K562 (cell line): Measurements from ENCODE around the gene XPR1. TPM values are rescaled to one million over a fixed set of nuclear protein-coding genes. Genes with fewer than 3 reads are reported as not detected.

ENCODE experiments used
- CGGBP1 ChIP-seq: fragments of 250-450 bp; sonication (Bioruptor Pico); IDR thresholded peaks from 2 replicates; pipeline ENCODE4 v1.9.0; 2021; ENCODE audit warnings: mild to moderate bottlenecking
- CHD4 ChIP-seq: fragments of 200-600 bp; sonication (generic); IDR thresholded peaks from 3 replicates; pipeline ENCODE4 v1.6.1; 2012; ENCODE audit warnings: low read depth, mild to moderate bottlenecking, mixed read lengths, low read length, inconsistent platforms; ENCODE audit not compliant: insufficient read depth, insufficient replicate concordance, poor library complexity, severe bottlenecking
- CXXC5 ChIP-seq: fragments of 250-450 bp; sonication (Bioruptor Pico); IDR thresholded peaks from 2 replicates; pipeline ENCODE4 v1.8.0; 2022; ENCODE audit warnings: inconsistent platforms, mild to moderate bottlenecking, moderate library complexity
- FOSL1 ChIP-seq: fragments of 200-800 bp; sonication (Bioruptor generic); conservative IDR thresholded peaks from 2 replicates; pipeline ENCODE4 v1.6.1; 2016; ENCODE audit warnings: missing genetic modification characterization, missing compliant biosample characterization
- MYBL2 ChIP-seq, 2 experiments: fragments of 450-650 bp in 1 of 2; sonication (generic) in 1 of 2; formaldehyde crosslinking in 1 of 2; IDR thresholded peaks; 2 replicates each; pipeline versions ENCODE4 v1.6.1 to v1.8.1; 2017 to 2022; ENCODE audit warnings: borderline replicate concordance in 1 of 2, inconsistent platforms in 1 of 2, low read depth in 1 of 2, mild to moderate bottlenecking in 1 of 2, missing genetic modification reagents in 1 of 2, moderate library complexity in 1 of 2
- NCOA6 ChIP-seq: fragments of 450-650 bp; IDR thresholded peaks from 2 replicates; pipeline ENCODE4 v1.6.1; 2017; ENCODE audit warnings: mild to moderate bottlenecking
- NR2C1 ChIP-seq, 2 experiments: fragments of 450-650 bp; IDR thresholded peaks; 2 replicates each; pipeline ENCODE4 v1.6.1; 2017; ENCODE audit warnings: mild to moderate bottlenecking in 2 of 2, antibody characterized with exemption in 1 of 2, inconsistent platforms in 1 of 2, missing compliant biosample characterization in 1 of 2, missing genetic modification characterization in 1 of 2
- PATZ1 ChIP-seq: fragments of 250-450 bp; sonication (Bioruptor Pico); IDR thresholded peaks from 2 replicates; pipeline ENCODE4 v1.5.0; 2020; ENCODE audit warnings: mild to moderate bottlenecking, borderline replicate concordance
- RNF2 ChIP-seq: sonication (generic); IDR thresholded peaks from 2 replicates; pipeline ENCODE4 v1.6.1; 2016
- SMARCE1 ChIP-seq: fragments of 450-650 bp; IDR thresholded peaks from 2 replicates; pipeline ENCODE4 v1.7.1; 2016; ENCODE audit warnings: mild to moderate bottlenecking
- SNRNP70 ChIP-seq: fragments of 200-400 bp; formaldehyde crosslinking; optimal IDR thresholded peaks from 2 replicates; pipeline ENCODE3; 2017; ENCODE audit warnings: low read depth, low read length
- ZBED1 ChIP-seq: IDR thresholded peaks from 2 replicates; pipeline ENCODE4 v1.6.1; 2014
- ZBTB34 ChIP-seq: fragments of 250-450 bp; sonication (Bioruptor Pico); IDR thresholded peaks from 2 replicates; pipeline ENCODE4 v1.8.0; 2021; ENCODE audit warnings: mild to moderate bottlenecking, moderate library complexity
- ZNF24 ChIP-seq: fragments of 450-650 bp; IDR thresholded peaks from 2 replicates; pipeline ENCODE4 v1.6.1; 2016
- ZNF347 ChIP-seq: fragments of 450-650 bp; formaldehyde crosslinking; IDR thresholded peaks from 2 replicates; pipeline ENCODE4 v1.4.0; 2020; ENCODE audit warnings: low read depth, mild to moderate bottlenecking, moderate library complexity
- ZNF507 ChIP-seq: conservative IDR thresholded peaks from 2 replicates; pipeline ENCODE4 v1.6.1; 2017; ENCODE audit warnings: missing genetic modification characterization, missing compliant biosample characterization
- ZNF589 ChIP-seq: fragments of 200-800 bp; sonication (Bioruptor generic); IDR thresholded peaks from 2 replicates; pipeline ENCODE4 v1.6.1; 2016; ENCODE audit warnings: low read depth, missing genetic modification characterization, missing compliant biosample characterization
- polyA plus RNA-seq, 8 experiments: library from polyadenylated mRNA; depleted of rRNA in 4 of 8; stranded (reverse) in 5 of 8; unstranded in 3 of 8; fragments of >200 nt; fragmentation: Nextera tagmentation in 2 of 8; fragmentation: Illumina TruSeq in 1 of 8; extraction: Ambion mirVana in 2 of 8; extraction: Trizol in 1 of 8; gene quantifications; 2 replicates each; pipeline versions ENCODE4 v1.2.1 to v1.2.3, GENCODE V29; 2011 to 2014; ENCODE audit warnings: inconsistent platforms in 1 of 8, missing spikeins in 1 of 8
- total RNA-seq, 7 experiments: library from RNA; depleted of rRNA in 6 of 7; stranded (reverse); fragments of >200 nt in 6 of 7; fragmentation: Illumina TruSeq in 2 of 7; extraction: Trizol in 2 of 7; gene quantifications; 2 replicates each; pipeline versions ENCODE4 v1.2.1 to v1.2.3, GENCODE V29; 2011 to 2021; ENCODE audit warnings: low replicate concordance in 1 of 7
- TF ChIP-seq, protein P1 (sequence below): sonication (generic); formaldehyde crosslinking; IDR thresholded peaks from 2 replicates; pipeline ENCODE4 v1.8.0; 2022; ENCODE audit warnings: mild to moderate bottlenecking, missing genetic modification reagents
- TF ChIP-seq, protein P2 (sequence below): sonication (generic); IDR thresholded peaks from 2 replicates; pipeline ENCODE4 v1.6.1; 2016

XPR1 gene
- total and polyA plus RNA-seq, 9 of the 15 experiments (the other 6 are each of a cell fraction or from before 2014, with no cell fraction given), result 3.0 to 66.2 (median 38.6) TPM

DNA sequence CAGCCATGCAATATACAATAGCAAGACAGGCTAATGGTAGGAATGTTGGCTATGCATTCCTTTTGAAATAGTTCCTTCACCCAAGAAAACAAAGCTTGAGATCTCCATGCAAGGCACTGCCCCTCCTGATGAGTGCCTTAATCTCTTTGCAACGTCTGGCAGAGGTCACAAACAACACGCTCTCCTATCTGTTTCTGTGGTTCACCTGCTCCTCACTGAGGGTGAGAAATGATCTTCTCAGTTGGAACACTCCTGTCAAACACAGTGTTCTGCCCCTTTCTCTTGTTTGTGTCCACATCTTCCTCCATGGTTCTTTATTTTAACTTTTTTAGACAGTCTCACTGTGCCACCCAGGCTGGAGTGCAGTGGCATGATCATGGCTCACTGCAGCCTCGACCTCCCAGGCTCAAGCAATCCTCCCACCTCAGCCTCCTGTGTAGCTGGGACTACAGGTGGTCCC, 21.2 kb upstream of the XPR1 start (continued):
- TF ChIP-seq, protein P1, sequence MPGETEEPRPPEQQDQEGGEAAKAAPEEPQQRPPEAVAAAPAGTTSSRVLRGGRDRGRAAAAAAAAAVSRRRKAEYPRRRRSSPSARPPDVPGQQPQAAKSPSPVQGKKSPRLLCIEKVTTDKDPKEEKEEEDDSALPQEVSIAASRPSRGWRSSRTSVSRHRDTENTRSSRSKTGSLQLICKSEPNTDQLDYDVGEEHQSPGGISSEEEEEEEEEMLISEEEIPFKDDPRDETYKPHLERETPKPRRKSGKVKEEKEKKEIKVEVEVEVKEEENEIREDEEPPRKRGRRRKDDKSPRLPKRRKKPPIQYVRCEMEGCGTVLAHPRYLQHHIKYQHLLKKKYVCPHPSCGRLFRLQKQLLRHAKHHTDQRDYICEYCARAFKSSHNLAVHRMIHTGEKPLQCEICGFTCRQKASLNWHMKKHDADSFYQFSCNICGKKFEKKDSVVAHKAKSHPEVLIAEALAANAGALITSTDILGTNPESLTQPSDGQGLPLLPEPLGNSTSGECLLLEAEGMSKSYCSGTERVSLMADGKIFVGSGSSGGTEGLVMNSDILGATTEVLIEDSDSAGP (CRISPR knock-in tag), result no peak
- TF ChIP-seq CHD4, result no peak
- TF ChIP-seq CGGBP1, result no peak
- TF ChIP-seq RNF2, result peak; percentile 94
- no peak; the same call in 1 of the 2 replicates for TF ChIP-seq ZBED1
- TF ChIP-seq NR2C1 (IDR thresholded peaks at IDR 0.05), result no peak; the same call in 1 of the 2 replicates
- TF ChIP-seq NR2C1 (tag; IDR thresholded peaks at IDR 0.05), result peak; percentile 58
- no peak for TF ChIP-seq ZNF24
- no peak for TF ChIP-seq ZNF507 (tag)
- TF ChIP-seq ZNF589 (CRISPR knock-in tag), result peak; percentile 81; the same call in 1 of the 2 replicates
- no peak for TF ChIP-seq FOSL1 (tag)
- no peak for TF ChIP-seq ZBTB34 (CRISPR knock-in tag)
- TF ChIP-seq, protein P2, sequence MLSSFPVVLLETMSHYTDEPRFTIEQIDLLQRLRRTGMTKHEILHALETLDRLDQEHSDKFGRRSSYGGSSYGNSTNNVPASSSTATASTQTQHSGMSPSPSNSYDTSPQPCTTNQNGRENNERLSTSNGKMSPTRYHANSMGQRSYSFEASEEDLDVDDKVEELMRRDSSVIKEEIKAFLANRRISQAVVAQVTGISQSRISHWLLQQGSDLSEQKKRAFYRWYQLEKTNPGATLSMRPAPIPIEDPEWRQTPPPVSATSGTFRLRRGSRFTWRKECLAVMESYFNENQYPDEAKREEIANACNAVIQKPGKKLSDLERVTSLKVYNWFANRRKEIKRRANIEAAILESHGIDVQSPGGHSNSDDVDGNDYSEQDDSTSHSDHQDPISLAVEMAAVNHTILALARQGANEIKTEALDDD, result 0 out of 2 replicates have a peak, but pooled peaks have one; percentile 8
- TF ChIP-seq CXXC5, result peak; percentile 68; the same call in 1 of the 2 replicates
- TF ChIP-seq ZNF347, result no peak
- TF ChIP-seq SNRNP70, result no peak
- peak; percentile 72; the same call in 1 of the 2 replicates for TF ChIP-seq SMARCE1
- TF ChIP-seq PATZ1 (CRISPR knock-in tag), result no peak
- no peak for TF ChIP-seq NCOA6
- TF ChIP-seq MYBL2 (IDR thresholded peaks at IDR 0.05; ENCODE audit: low read depth), result no peak
- TF ChIP-seq MYBL2 (CRISPR knock-in tag; IDR thresholded peaks at IDR 0.05; ENCODE audit: borderline replicate concordance), result no peak
